ENCODE data around the gene TMOD2. TPM values are rescaled to one million over a fixed set of nuclear protein-coding genes. Genes with fewer than 3 reads are reported as not detected.

Gene TMOD2
- total RNA-seq, 1 experiment from 2014 or later: 5.7 TPM

- H2AFZ ChIP-seq (ENCODE audit: low read depth, low read length, poor library complexity, severe bottlenecking): no peak overlapping the region
- peaks cover 99% of the 10 kb centered on the region for H3K79me2 ChIP-seq (ENCODE audit: insufficient read depth, low read length)
- CTCF ChIA-PET: no interaction called here
- H4K20me1 ChIP-seq (ENCODE audit: insufficient read depth): no peaks in the 10 kb centered on the region
- BruUV-seq (replicated peaks): no TSS peak
- peak overlapping the region; percentile 3; the same call in 1 of the 2 replicates for H3K27ac ChIP-seq (ENCODE audit: low read depth, low read length)
- no peak overlapping the region for H3K4me3 ChIP-seq (replicated peaks in 1 of 2; ENCODE audit: low read depth in 1 of 2, low read length in 2 of 2)
- DNase-seq (ENCODE audit: low read depth, low spot score) (no peak), ATAC-seq (0 out of 2 replicates have a peak, but pooled peaks have one; percentile 23)
- RAD21 ChIA-PET (ENCODE audit: low non-redundant PET in 1 of 2, low total read pairs in 2 of 2, uncharacterized antibody in 2 of 2, unreplicated experiment in 2 of 2): no interaction called here
- no peaks in the 10 kb centered on the region for H3K9me2 ChIP-seq (ENCODE audit: insufficient read depth)
- 0 out of 2 replicates have a peak overlapping the region, but pooled peaks have one; percentile 1 for H3K4me2 ChIP-seq (ENCODE audit: low read length)
- peaks cover 56 to 60% of the 10 kb centered on the region in 2 experiments for H3K4me1 ChIP-seq (ENCODE audit: control insufficient read depth in 1 of 2, insufficient read depth in 2 of 2, low read length in 2 of 2)
- intact Hi-C loops (cut with micrococcal nuclease): no loop called here
- POLR2A ChIA-PET: interaction anchor here (1.1 kb wide), 1 partner anchor 9 kb away, joined by 6 read pairs; the partner anchor contains the start of gene TMOD3
- H3K9me3 ChIP-seq (ENCODE audit: control insufficient read depth in 1 of 2, insufficient read depth in 1 of 2, low read depth in 1 of 2, low read length in 2 of 2): no peaks in the 10 kb centered on the region
- no peak for TF ChIP-seq SRF (IDR thresholded peaks at IDR 0.05; ENCODE audit: low read depth)
- TF ChIP-seq ZNF274 (IDR thresholded peaks at IDR 0.05; ENCODE audit: low read depth, low read length): no peak
- TF ChIP-seq SIN3A (IDR thresholded peaks at IDR 0.05; ENCODE audit: low read depth): no peak
- TF ChIP-seq CBX3 (IDR thresholded peaks at IDR 0.05; ENCODE audit: low read depth): no peak
- no peak for TF ChIP-seq ELF1 (IDR thresholded peaks at IDR 0.05; ENCODE audit: borderline replicate concordance, low read depth)
- no peak for TF ChIP-seq YY1 (IDR thresholded peaks at IDR 0.05; ENCODE audit: extremely low read depth, insufficient replicate concordance, low read depth, low read length)
- no peak for TF ChIP-seq EGR1 (IDR thresholded peaks at IDR 0.05; ENCODE audit: low read depth)
- TF ChIP-seq TCF7L2 (IDR thresholded peaks at IDR 0.05; ENCODE audit: borderline replicate concordance, extremely low read depth, insufficient read depth, insufficient read length): no peak
- TF ChIP-seq CTCF (IDR thresholded peaks at IDR 0.05 in 2 of 3, conservative IDR thresholded peaks at IDR 0.05 in 1 of 3; ENCODE audit: borderline replicate concordance in 1 of 3, insufficient read depth in 1 of 3, low read depth in 2 of 3, low read length in 2 of 3): no peak
- TF ChIP-seq CEBPB (IDR thresholded peaks at IDR 0.05; ENCODE audit: low read depth): no peak
- TF ChIP-seq POLR2A (IDR thresholded peaks at IDR 0.05; ENCODE audit: borderline replicate concordance, extremely low read depth, insufficient read depth, insufficient read length): no peak
- TF ChIP-seq JUND (IDR thresholded peaks at IDR 0.05): no peak
- H3K36me3 ChIP-seq (ENCODE audit: control insufficient read depth in 1 of 2, insufficient read depth in 2 of 2, low read length in 2 of 2): no peaks in the 10 kb centered on the region
- no peak overlapping the region for H3K9ac ChIP-seq (ENCODE audit: low read length)
- no peaks in the 10 kb centered on the region for H3K27me3 ChIP-seq (ENCODE audit: insufficient read depth, low read length)
Measured at GRCh38 chr15:51837792-51838251, 86.4 kb downstream of the TMOD2 start.
